Measurements from ENCODE around the gene FARP1.

- TF ChIP-seq CTCF (conservative IDR thresholded peaks at IDR 0.05; ENCODE audit: low read length) (no peak), EZH2phosphoT487 (IDR thresholded peaks at IDR 0.05; ENCODE audit: borderline replicate concordance, low read depth, low read length) (no peak)
Measured at GRCh38 chr13:98143601-98144026, 720 bp downstream of the FARP1 start.
